ENCODE measurements around the gene GRK5.
"Not testable (repeated sequence)": the region's sequence is repeated elsewhere in the genome, so short reads cannot be mapped to it uniquely, and the experiment has no call there.

Gene GRK5

GRCh38 chr10:119460369-119461195 is 253.2 kb downstream of the GRK5 start:
- no peak for DNase-seq (ENCODE audit: low spot score)
- POLR2A ChIA-PET (ENCODE audit: low non-redundant PET), result no interaction called here
- no peak for TF ChIP-seq CTCF (conservative IDR thresholded peaks at IDR 0.05; ENCODE audit: low read depth)
- H3K27ac ChIP-seq, result no peak overlapping the region
- CTCF ChIA-PET, result no interaction called here

- no peak for TF ChIP-seq CTCF (conservative IDR thresholded peaks at IDR 0.05; ENCODE audit: low read depth)
- POLR2A ChIA-PET (ENCODE audit: low non-redundant PET), result no interaction called here
- CTCF ChIA-PET, result interaction anchor here (0.5 kb wide), 1 partner anchor 114 kb away, joined by 3 read pairs; no protein-coding TSS in a partner anchor
- peak; percentile 96 for DNase-seq (ENCODE audit: low spot score)
- H3K27ac ChIP-seq, result no peak overlapping the region
Observed at GRCh38 chr10:119461380-119461779, 254.0 kb downstream of the GRK5 start.

GRCh38 chr10:119461923-119462322 is 254.6 kb downstream of the GRK5 start:
- no peak for TF ChIP-seq CTCF (conservative IDR thresholded peaks at IDR 0.05; ENCODE audit: low read depth)
- ChIA-PET CTCF (no interaction called here), POLR2A (ENCODE audit: low non-redundant PET) (no interaction called here)
- DNase-seq (ENCODE audit: low spot score), result no peak
- no peak overlapping the region for H3K27ac ChIP-seq

DNA sequence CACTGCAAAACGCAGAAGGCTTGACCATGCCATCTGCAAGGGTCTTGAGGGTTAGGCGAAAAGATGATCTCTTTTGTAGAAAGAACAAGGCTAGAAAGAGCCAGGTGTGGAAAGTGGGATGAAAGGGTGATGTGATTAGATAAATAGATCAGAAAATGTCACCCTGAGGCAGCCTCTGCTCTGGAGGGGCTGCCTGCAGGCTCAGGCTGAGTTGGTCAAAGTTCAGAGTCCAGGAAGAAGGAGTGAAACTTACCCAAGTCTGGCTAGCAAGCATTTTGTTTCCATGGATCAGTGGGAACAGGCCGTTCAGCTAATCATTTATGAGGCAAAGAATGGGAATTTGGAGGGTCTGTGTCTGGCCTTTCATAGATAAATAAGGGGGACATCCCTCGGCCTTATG is 255.4 kb downstream of the GRK5 start:
- H3K27ac ChIP-seq, result no peak overlapping the region
- no peak for TF ChIP-seq CTCF (conservative IDR thresholded peaks at IDR 0.05; ENCODE audit: low read depth)
- ChIA-PET CTCF (interaction anchor here (0.6 kb wide), 1 partner anchor 28 kb away, joined by 4 read pairs; no protein-coding TSS in a partner anchor), POLR2A (ENCODE audit: low non-redundant PET) (no interaction called here)
- no peak for DNase-seq (ENCODE audit: low spot score)

GRCh38 chr10:119463195-119463594 is 255.8 kb downstream of the GRK5 start:
- CTCF ChIA-PET, result interaction anchor here (0.6 kb wide), 1 partner anchor 27 kb away, joined by 4 read pairs; no protein-coding TSS in a partner anchor
- H3K27ac ChIP-seq; DNase-seq (ENCODE audit: low spot score); POLR2A ChIA-PET (ENCODE audit: low non-redundant PET): not testable (repeated sequence)

DNA sequence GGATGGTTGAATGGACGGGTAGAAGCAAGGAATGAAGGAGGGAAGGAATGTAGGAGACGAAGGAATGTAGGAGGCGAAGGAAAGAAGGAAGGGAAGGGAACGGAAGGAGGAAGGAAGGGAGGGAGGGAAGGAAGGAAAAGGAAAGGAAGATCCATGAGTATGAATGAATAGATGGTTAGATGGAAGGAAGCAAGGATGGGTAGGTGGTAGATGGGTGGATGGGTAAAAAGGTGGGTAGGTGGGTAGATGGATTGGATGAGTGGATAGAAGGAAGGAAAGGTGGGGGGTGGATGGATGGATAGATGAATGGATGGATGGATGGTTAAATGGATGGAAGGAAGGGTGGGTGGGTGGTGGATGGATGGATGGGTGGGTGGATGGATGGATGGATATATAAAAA is 257.7 kb downstream of the GRK5 start:
- TF ChIP-seq CTCF (conservative IDR thresholded peaks at IDR 0.05; ENCODE audit: low read depth), result no peak
- no peak for DNase-seq (ENCODE audit: low spot score)
- POLR2A ChIA-PET (ENCODE audit: low non-redundant PET), result no interaction called here
- no peak overlapping the region for H3K27ac ChIP-seq
- CTCF ChIA-PET, result no interaction called here

- H3K27ac ChIP-seq, result no peak overlapping the region
- CTCF ChIA-PET, result interaction anchor here (0.6 to 1.4 kb wide), 4 partner anchors 21 to 372 kb away, joined by 3 to 8 read pairs (median 6); no protein-coding TSS in a partner anchor
Observed at GRCh38 chr10:119466076-119466475, 258.7 kb downstream of the GRK5 start.

More at GRCh38 chr10:119466076-119466475, 258.7 kb downstream of the GRK5 start:
- no peak for DNase-seq (ENCODE audit: low spot score)
- POLR2A ChIA-PET (ENCODE audit: low non-redundant PET), result no interaction called here
- TF ChIP-seq CTCF (conservative IDR thresholded peaks at IDR 0.05; ENCODE audit: low read depth), result no peak
